Gastroesophageal sphincter (tissue), 4 donors: ENCODE data around the gene HLA-DMA. TPM values are rescaled to one million over a fixed set of nuclear protein-coding genes. Genes with fewer than 3 reads are reported as not detected.

Experiments used
- ATAC-seq: fragments of 150-250 bp; one replicate; pipeline ENCODE4 v1.9.1; 2016; ENCODE audit warnings: mild to moderate bottlenecking, moderate library complexity
- H3K27ac ChIP-seq, 4 donors: fragments of 200-600 bp; sonication (generic) in 3 of 4; 1 replicate in 3 of 4; 2 replicates in 1 of 4; pipeline ENCODE4 v1.5.1; 2016 to 2019
- H3K27me3 ChIP-seq: fragments of 200-600 bp; sonication (generic); one replicate; pipeline ENCODE4 v1.5.1; 2019
- H3K36me3 ChIP-seq, 2 donors: fragments of 200-600 bp; sonication (generic); one replicate each; pipeline ENCODE4 v1.5.1; 2019; ENCODE audit warnings: control low read depth in 1 of 2
- H3K4me1 ChIP-seq, 3 donors: fragments of 200-600 bp; sonication (generic); 1 replicate in 2 of 3; 2 replicates in 1 of 3; pipeline ENCODE4 v1.5.1; 2016 to 2019; ENCODE audit warnings: control low read depth in 2 of 3
- H3K4me3 ChIP-seq, 2 donors: fragments of 200-600 bp; sonication (generic); one replicate each; pipeline ENCODE4 v1.5.1; 2019; ENCODE audit warnings: mild to moderate bottlenecking in 1 of 2, moderate library complexity in 1 of 2
- H3K9me3 ChIP-seq, 3 donors: fragments of 200-600 bp; sonication (generic); one replicate each; pipeline ENCODE4 v1.5.1; 2017 to 2019; ENCODE audit warnings: control low read depth in 2 of 3
- CTCF ChIP-seq, 4 experiments: fragments of 200-600 bp in 2 of 4; fragments of 450-650 bp in 2 of 4; sonication (generic) in 1 of 4; IDR thresholded peaks; one replicate each; pipeline ENCODE4 v1.5.1; 2017 to 2019; ENCODE audit warnings: antibody characterized with exemption in 4 of 4, mild to moderate bottlenecking in 2 of 4, moderate library complexity in 2 of 4
- EP300 ChIP-seq: sonication (generic); formaldehyde crosslinking; IDR thresholded peaks from one replicate; pipeline ENCODE4 v1.6.1; 2017; ENCODE audit warnings: antibody characterized with exemption, mild to moderate bottlenecking
- POLR2A ChIP-seq, 2 donors: fragments of 450-650 bp; IDR thresholded peaks; one replicate each; pipeline ENCODE4 v1.6.1; 2017; ENCODE audit warnings: antibody characterized with exemption in 2 of 2, mild to moderate bottlenecking in 2 of 2, moderate library complexity in 1 of 2
- POLR2AphosphoS5 ChIP-seq: sonication (generic); formaldehyde crosslinking; IDR thresholded peaks from one replicate; pipeline ENCODE4 v1.6.1; 2017; ENCODE audit warnings: antibody characterized with exemption
- WGBS, 2 donors: methylation state at CpG; one replicate each; pipeline ENCODE4 v1.1.5; 2018; ENCODE audit warnings: low coverage in 1 of 2; 5-methylcytosine and 5-hydroxymethylcytosine counted together
- total RNA-seq, 4 donors: library from RNA; depleted of rRNA; stranded (reverse); fragments of >200 nt; gene quantifications; one replicate each; pipeline ENCODE4 v1.1.0, GENCODE V29; 2016

HLA-DMA gene
- total RNA-seq, 4 donors from 2014 or later: 5.8 to 43.8 (median 15.8) TPM

DNA sequence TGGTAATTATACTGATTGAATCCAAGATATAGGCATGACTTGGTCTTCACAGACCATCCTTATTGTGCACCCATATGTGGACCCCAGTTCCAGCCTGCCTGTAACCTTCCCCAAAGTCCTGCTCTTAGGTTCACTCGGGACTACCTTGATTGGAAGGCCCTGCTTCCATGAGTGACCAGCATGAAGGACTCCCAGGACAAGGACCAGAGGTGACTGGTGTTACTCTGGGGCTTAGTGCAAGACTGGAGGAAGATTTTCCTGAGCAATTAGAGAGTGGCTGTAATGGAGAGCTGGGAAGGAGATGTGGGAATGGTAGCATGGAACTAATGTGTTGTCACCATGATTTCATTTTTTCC is 30.6 kb upstream of the HLA-DMA start:
- Histone ChIP-seq H3K27ac (peak overlapping the region in 1 of 4 donors; percentile 50), H3K36me3 (peaks cover 2 to 36% of the 10 kb centered on the region in 2 donors), H3K9me3 (no peaks in the 10 kb centered on the region), H3K4me1 (peaks cover 0 to 55% (median 2%) of the 10 kb centered on the region in 3 donors), H3K4me3 (no peak overlapping the region), H3K27me3 (no peaks in the 10 kb centered on the region)
- TF ChIP-seq EP300 (no peak), CTCF (IDR thresholded peaks at IDR 0.05) (no peak), POLR2AphosphoS5 (no peak), POLR2A (IDR thresholded peaks at IDR 0.05) (no peak)
- WGBS, 2 donors: 67 to 80% methylated on average over 1 of the region's 1 CpG
- ATAC-seq: no peak

DNA sequence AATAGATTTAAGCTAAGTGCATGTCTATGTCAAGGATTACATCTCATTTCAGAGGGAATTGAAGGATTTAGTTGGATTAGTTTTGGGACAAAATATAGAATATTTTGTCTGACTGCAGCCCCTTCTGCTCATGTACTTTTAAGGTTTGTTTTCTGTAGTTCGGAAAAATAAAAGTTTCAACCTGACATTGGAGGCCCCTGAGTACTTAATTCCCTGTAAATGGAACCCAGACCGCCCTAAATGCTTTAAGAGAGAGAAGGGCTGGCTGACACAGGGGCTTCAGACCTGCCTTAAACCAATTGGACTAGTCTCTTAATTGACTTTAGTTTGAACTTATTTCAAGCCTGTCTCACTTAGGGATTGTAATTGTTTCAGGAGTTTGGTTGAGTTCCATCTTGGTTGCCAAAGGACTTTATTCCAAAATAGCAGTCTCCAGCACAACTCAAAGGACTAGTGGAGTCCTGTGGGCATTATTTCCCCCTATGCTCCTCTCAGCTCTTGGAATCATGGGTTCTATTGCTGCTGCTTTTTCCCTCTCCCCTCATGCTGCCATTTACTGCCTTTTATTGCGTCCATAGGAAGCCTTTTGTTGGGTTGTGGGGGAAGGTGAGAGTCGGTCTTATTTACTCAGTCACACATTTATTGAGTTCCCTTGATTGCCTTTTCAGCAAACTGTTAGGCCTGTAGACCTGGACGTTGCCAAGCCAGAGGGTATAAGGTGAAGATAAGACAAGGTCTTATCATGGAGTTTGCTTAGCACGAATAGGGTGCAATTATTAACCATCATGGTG is 30.0 kb upstream of the HLA-DMA start:
- ATAC-seq: no peak
- Histone ChIP-seq H3K4me1 (peaks cover 0 to 61% (median 2%) of the 10 kb centered on the region in 3 donors), H3K9me3 (no peaks in the 10 kb centered on the region), H3K36me3 (peaks cover 2 to 41% of the 10 kb centered on the region in 2 donors), H3K27me3 (no peaks in the 10 kb centered on the region), H3K27ac (peak overlapping the region in 3 of 4 donors; percentile 32 to 50 (median 46)), H3K4me3 (no peak overlapping the region)
- TF ChIP-seq POLR2A (IDR thresholded peaks at IDR 0.05) (peak in 1 of 2 donors; percentile 1), POLR2AphosphoS5 (no peak)
- 40 to 43% methylated on average over 1 to 6 of the region's 6 CpGs for WGBS, 2 donors

GRCh38 chr6:32982084-32982701 is 29.3 kb upstream of the HLA-DMA start:
- WGBS, 2 donors: 26 to 40% methylated on average over 8 of the region's 8 CpGs
- peaks cover 2 to 48% of the 10 kb centered on the region in 2 donors for H3K36me3 ChIP-seq
- H3K4me1 ChIP-seq: peaks cover 0 to 68% (median 2%) of the 10 kb centered on the region in 3 donors
- no peak overlapping the region for H3K4me3 ChIP-seq
- no peaks in the 10 kb centered on the region for H3K27me3 ChIP-seq
- peak; percentile 64 for TF ChIP-seq POLR2AphosphoS5
- TF ChIP-seq CTCF (IDR thresholded peaks at IDR 0.05): no peak
- ATAC-seq: no peak
- peak overlapping the region in 3 of 4 donors; percentile 32 to 50 (median 46) for H3K27ac ChIP-seq
- H3K9me3 ChIP-seq: no peaks in the 10 kb centered on the region

GRCh38 chr6:32980488-32981038 is 27.7 kb upstream of the HLA-DMA start:
- peaks cover 0 to 84% (median 10%) of the 10 kb centered on the region in 3 donors for H3K4me1 ChIP-seq
- no peaks in the 10 kb centered on the region for H3K9me3 ChIP-seq
- H3K4me3 ChIP-seq: no peak overlapping the region
- H3K36me3 ChIP-seq: peaks cover 7 to 65% of the 10 kb centered on the region in 2 donors
- TF ChIP-seq EP300: no peak
- no peak for TF ChIP-seq CTCF (IDR thresholded peaks at IDR 0.05)
- TF ChIP-seq POLR2AphosphoS5: no peak
- H3K27me3 ChIP-seq: no peaks in the 10 kb centered on the region
- WGBS, 2 donors: 60 to 71% methylated on average over 10 to 11 of the region's 11 CpGs
- H3K27ac ChIP-seq: peak overlapping the region in 2 of 4 donors; percentile 3 to 40
- no peak for ATAC-seq

GRCh38 chr6:32979720-32980487 is 27.0 kb upstream of the HLA-DMA start:
- TF ChIP-seq CTCF (IDR thresholded peaks at IDR 0.05): no peak
- no peak for TF ChIP-seq POLR2A (IDR thresholded peaks at IDR 0.05)
- TF ChIP-seq EP300: no peak
- TF ChIP-seq POLR2AphosphoS5: no peak
- Histone ChIP-seq H3K36me3 (peaks cover 7 to 71% of the 10 kb centered on the region in 2 donors), H3K4me1 (peaks cover 0 to 89% (median 16%) of the 10 kb centered on the region in 3 donors), H3K27ac (peak overlapping the region in 1 of 4 donors; percentile 24), H3K4me3 (no peak overlapping the region), H3K9me3 (no peaks in the 10 kb centered on the region), H3K27me3 (no peaks in the 10 kb centered on the region)
- 77 to 80% methylated on average over 4 to 8 of the region's 12 CpGs for WGBS, 2 donors
- ATAC-seq: no peak
